IPS-18c (cell line): ENCODE data around the gene EIF4E2.
"Not testable (repeated sequence)": the region's sequence is repeated elsewhere in the genome, so short reads cannot be mapped to it uniquely, and the experiment has no call there.

ENCODE experiments used
- H3K4me3 ChIP-seq: 2 replicates; pipeline ENCODE4 v1.7.0; 2013; ENCODE audit warnings: low read depth, mild to moderate bottlenecking, low read length, moderate library complexity; ENCODE audit not compliant: insufficient read depth
- H3K9me3 ChIP-seq: one replicate; pipeline ENCODE4 v1.6.1; 2013; ENCODE audit warnings: mild to moderate bottlenecking, low read length, moderate library complexity; ENCODE audit not compliant: control insufficient read depth, insufficient read depth

EIF4E2 gene

GRCh38 chr2:232530626-232531260 is 19.7 kb upstream of the EIF4E2 start:
- Histone ChIP-seq H3K9me3 (no peaks in the 10 kb centered on the region), H3K4me3 (no peak overlapping the region)

GRCh38 chr2:232532419-232532818 is 18.1 kb upstream of the EIF4E2 start:
- Histone ChIP-seq H3K9me3 (no peaks in the 10 kb centered on the region), H3K4me3 (no peak overlapping the region)

- not testable (repeated sequence) for H3K4me3 ChIP-seq, H3K9me3 ChIP-seq
These were observed 17.7 kb upstream of the EIF4E2 start for GRCh38 chr2:232532821-232533220.

- no peak overlapping the region for H3K4me3 ChIP-seq
- H3K9me3 ChIP-seq, result no peaks in the 10 kb centered on the region
These were observed 16.4 kb upstream of the EIF4E2 start for GRCh38 chr2:232533944-232534710.

- H3K9me3 ChIP-seq, result no peaks in the 10 kb centered on the region
- H3K4me3 ChIP-seq, result no peak overlapping the region
These were observed 15.4 kb upstream of the EIF4E2 start for GRCh38 chr2:232534940-232535651.

- H3K4me3 ChIP-seq, result no peak overlapping the region
- no peaks in the 10 kb centered on the region for H3K9me3 ChIP-seq
These were observed 14.5 kb upstream of the EIF4E2 start for GRCh38 chr2:232535761-232536530.

- Histone ChIP-seq H3K4me3 (no peak overlapping the region), H3K9me3 (no peaks in the 10 kb centered on the region)
These were observed 13.4 kb upstream of the EIF4E2 start for GRCh38 chr2:232537079-232537478.

- no peak overlapping the region for H3K4me3 ChIP-seq
These were observed 13.0 kb upstream of the EIF4E2 start for GRCh38 chr2:232537499-232537898.

GRCh38 chr2:232538671-232539070 is 11.8 kb upstream of the EIF4E2 start:
- Histone ChIP-seq H3K4me3 (no peak overlapping the region), H3K9me3 (no peaks in the 10 kb centered on the region)

More at GRCh38 chr2:232537499-232537898, 13.0 kb upstream of the EIF4E2 start:
- H3K9me3 ChIP-seq, result no peaks in the 10 kb centered on the region

- H3K4me3 ChIP-seq, result no peak within 1 kb of the TSS
- no peaks in the 10 kb centered on the region for H3K9me3 ChIP-seq
These were observed 10.9 kb upstream of the EIF4E2 start, which contains the start of gene CHRNG for GRCh38 chr2:232539298-232540231. Gene CHRNG, plus strand, starts transcription at chr2:232539692. Its CDS starts 56 bp downstream, at chr2:232539748.

- Histone ChIP-seq H3K4me3 (no peak overlapping the region), H3K9me3 (no peaks in the 10 kb centered on the region)
These were observed 9.9 kb upstream of the EIF4E2 start for GRCh38 chr2:232540441-232541041.

- Histone ChIP-seq H3K9me3 (no peaks in the 10 kb centered on the region), H3K4me3 (no peak overlapping the region)
These were observed 9.1 kb upstream of the EIF4E2 start for GRCh38 chr2:232541195-232541960.

GRCh38 chr2:232541961-232542714 is 8.4 kb upstream of the EIF4E2 start:
- H3K4me3 ChIP-seq, result no peak overlapping the region
- H3K9me3 ChIP-seq, result no peaks in the 10 kb centered on the region

- no peak overlapping the region for H3K4me3 ChIP-seq
- H3K9me3 ChIP-seq, result no peaks in the 10 kb centered on the region
These were observed 7.6 kb upstream of the EIF4E2 start for GRCh38 chr2:232542715-232543467.
